Nephron (organoid): ENCODE results near the gene SND1.

ENCODE experiments used
- H3K27ac Mint-ChIP-seq, 3 experiments: 2 replicates each; pipeline ENCODE4 v1.8.0; 2020; ENCODE audit warnings: mixed read lengths in 3 of 3, mild to moderate bottlenecking in 2 of 3, moderate library complexity in 1 of 3
- H3K27me3 Mint-ChIP-seq: 2 replicates; pipeline ENCODE4 v1.8.0; 2021; ENCODE audit warnings: low read depth, mild to moderate bottlenecking, moderate library complexity, mixed read lengths
- H3K36me3 Mint-ChIP-seq: 2 replicates; pipeline ENCODE4 v1.8.0; 2020; ENCODE audit warnings: low read depth, mixed read lengths
- H3K4me1 Mint-ChIP-seq: 2 replicates; pipeline ENCODE4 v1.8.0; 2020; ENCODE audit warnings: mixed read lengths
- H3K4me3 Mint-ChIP-seq, 3 experiments: 2 replicates each; pipeline ENCODE4 v1.8.0; 2020; ENCODE audit warnings: mild to moderate bottlenecking in 3 of 3, mixed read lengths in 3 of 3, moderate library complexity in 2 of 3
- H3K9me3 Mint-ChIP-seq: 2 replicates; pipeline ENCODE4 v1.8.0; 2020; ENCODE audit warnings: mixed read lengths
- TF ChIP-seq, protein P1 (sequence below), 3 experiments: fragments of 200-600 bp; sonication (generic); IDR thresholded peaks; one replicate each; pipeline ENCODE4 v1.5.0; 2021; ENCODE audit warnings: antibody characterized with exemption in 3 of 3; ENCODE audit not compliant: unreplicated experiment in 3 of 3

The SND1 gene

DNA sequence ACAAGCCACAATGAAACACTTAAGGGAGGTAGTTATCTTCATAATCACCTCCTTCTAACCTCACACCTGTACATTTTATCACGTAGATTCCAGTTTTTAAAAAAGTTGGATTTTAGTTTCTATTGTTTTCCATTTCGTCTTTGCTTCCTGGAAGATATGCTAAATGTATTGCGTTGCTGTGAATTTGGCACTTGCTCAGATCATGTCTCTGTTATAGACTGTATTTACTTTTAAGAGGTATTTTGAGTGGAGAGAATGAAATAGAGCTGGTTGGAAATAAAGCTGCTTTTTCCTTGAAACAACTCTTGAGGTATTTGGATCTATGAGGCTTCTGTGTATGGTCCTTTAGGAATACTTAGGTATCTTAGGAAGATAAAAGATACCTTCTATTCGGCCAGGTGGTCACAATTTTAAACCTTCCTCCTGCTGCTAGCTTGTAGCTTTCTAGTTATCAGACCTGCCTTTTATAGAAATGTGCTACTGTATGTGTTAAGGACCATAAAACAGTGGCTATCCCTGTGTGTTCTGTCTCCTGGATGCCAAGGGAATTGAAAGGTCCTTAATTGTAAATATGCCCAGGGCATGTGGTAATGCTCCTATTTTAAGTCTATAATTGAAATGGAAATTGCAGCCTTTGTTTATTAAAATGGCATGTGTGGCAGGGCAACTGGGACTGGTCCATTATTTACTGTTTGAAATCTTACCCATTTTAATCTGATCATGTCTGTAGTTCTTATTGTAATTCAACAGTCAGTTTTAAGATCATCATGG lies 147.7 kb downstream of the SND1 start:
- TF ChIP-seq, protein P1, sequence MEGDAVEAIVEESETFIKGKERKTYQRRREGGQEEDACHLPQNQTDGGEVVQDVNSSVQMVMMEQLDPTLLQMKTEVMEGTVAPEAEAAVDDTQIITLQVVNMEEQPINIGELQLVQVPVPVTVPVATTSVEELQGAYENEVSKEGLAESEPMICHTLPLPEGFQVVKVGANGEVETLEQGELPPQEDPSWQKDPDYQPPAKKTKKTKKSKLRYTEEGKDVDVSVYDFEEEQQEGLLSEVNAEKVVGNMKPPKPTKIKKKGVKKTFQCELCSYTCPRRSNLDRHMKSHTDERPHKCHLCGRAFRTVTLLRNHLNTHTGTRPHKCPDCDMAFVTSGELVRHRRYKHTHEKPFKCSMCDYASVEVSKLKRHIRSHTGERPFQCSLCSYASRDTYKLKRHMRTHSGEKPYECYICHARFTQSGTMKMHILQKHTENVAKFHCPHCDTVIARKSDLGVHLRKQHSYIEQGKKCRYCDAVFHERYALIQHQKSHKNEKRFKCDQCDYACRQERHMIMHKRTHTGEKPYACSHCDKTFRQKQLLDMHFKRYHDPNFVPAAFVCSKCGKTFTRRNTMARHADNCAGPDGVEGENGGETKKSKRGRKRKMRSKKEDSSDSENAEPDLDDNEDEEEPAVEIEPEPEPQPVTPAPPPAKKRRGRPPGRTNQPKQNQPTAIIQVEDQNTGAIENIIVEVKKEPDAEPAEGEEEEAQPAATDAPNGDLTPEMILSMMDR (IDR thresholded peaks at IDR 0.05; ENCODE audit: unreplicated experiment in 3 of 3) = no peak
- Mint-ChIP-seq H3K4me1 (peaks cover 35% of the 10 kb centered on the region), H3K36me3 (no peaks in the 10 kb centered on the region), H3K9me3 (no peaks in the 10 kb centered on the region), H3K27ac (no peak overlapping the region), H3K27me3 (no peaks in the 10 kb centered on the region), H3K4me3 (no peak overlapping the region)

DNA sequence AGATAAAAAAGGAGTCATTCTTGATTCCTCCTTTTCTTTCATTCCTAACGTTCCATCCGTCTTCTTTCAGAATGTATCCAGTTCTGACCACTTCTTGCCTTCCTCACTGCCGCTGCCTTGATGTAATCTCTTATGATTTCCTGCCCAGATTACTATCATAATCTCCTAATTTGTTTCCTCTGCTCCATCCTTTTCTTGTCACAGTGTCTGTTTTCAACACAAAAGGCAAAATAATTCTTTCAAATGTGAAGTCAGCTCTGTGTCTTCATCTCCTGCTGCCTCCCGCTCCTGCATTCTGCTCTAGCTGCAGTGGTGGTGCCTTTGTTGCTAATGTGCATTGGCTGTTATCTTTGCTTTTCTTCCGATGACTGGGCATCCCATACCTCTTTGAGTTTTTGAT lies 150.9 kb downstream of the SND1 start:
- Mint-ChIP-seq H3K9me3 (no peaks in the 10 kb centered on the region), H3K27ac (no peak overlapping the region), H3K27me3 (no peaks in the 10 kb centered on the region), H3K4me1 (peaks cover 41% of the 10 kb centered on the region), H3K36me3 (peaks cover 5% of the 10 kb centered on the region), H3K4me3 (no peak overlapping the region)
- TF ChIP-seq, protein P1 (IDR thresholded peaks at IDR 0.05; ENCODE audit: unreplicated experiment in 3 of 3) = no peak

DNA sequence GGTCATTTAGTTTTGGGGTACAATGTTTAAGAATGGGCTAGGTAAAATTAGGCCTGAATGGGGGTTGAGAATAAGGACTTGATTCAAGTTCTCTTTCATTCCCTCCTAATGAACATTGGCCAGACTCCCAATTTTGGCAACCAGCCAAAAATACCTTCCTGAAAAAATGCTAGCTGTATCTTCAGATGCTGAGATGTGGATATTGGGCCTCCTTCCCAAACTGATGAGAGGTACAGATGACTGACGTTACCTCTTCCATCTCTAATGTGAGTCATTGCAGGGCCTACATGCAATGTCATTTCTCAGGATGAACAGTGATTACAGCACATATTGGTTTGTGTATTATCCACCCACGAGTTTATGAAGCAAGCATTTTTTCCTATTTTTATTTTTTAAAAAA lies 151.6 kb downstream of the SND1 start:
- no peaks in the 10 kb centered on the region for H3K9me3 Mint-ChIP-seq
- TF ChIP-seq, protein P1 (IDR thresholded peaks at IDR 0.05; ENCODE audit: unreplicated experiment in 3 of 3) = no peak
- H3K27ac Mint-ChIP-seq = no peak overlapping the region
- peaks cover 6% of the 10 kb centered on the region for H3K36me3 Mint-ChIP-seq
- H3K27me3 Mint-ChIP-seq = no peaks in the 10 kb centered on the region
- H3K4me3 Mint-ChIP-seq = no peak overlapping the region
- peaks cover 34% of the 10 kb centered on the region for H3K4me1 Mint-ChIP-seq

DNA sequence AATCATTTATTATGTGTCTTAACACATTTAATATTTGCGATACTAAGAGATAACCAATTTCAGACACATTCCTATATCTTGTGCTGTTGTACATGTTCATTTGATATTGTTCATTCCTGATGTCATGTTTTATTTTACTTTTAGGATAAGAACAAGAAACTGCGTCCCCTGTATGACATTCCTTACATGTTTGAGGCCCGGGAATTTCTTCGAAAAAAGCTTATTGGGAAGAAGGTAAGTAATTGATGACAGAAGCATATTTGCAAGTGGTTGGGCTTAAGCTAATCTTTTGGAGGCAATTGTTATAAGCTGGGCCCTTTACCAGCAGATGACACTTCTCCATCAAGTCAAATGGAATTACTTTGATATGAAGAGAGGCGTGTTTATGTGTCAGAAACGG lies 155.3 kb downstream of the SND1 start:
- H3K9me3 Mint-ChIP-seq = no peaks in the 10 kb centered on the region
- H3K4me1 Mint-ChIP-seq = peaks cover 48% of the 10 kb centered on the region
- peaks cover 19% of the 10 kb centered on the region for H3K36me3 Mint-ChIP-seq
- H3K27ac Mint-ChIP-seq = no peak overlapping the region
- no peaks in the 10 kb centered on the region for H3K27me3 Mint-ChIP-seq
- no peak overlapping the region for H3K4me3 Mint-ChIP-seq
- TF ChIP-seq, protein P1 (IDR thresholded peaks at IDR 0.05; ENCODE audit: unreplicated experiment in 3 of 3) = no peak

DNA sequence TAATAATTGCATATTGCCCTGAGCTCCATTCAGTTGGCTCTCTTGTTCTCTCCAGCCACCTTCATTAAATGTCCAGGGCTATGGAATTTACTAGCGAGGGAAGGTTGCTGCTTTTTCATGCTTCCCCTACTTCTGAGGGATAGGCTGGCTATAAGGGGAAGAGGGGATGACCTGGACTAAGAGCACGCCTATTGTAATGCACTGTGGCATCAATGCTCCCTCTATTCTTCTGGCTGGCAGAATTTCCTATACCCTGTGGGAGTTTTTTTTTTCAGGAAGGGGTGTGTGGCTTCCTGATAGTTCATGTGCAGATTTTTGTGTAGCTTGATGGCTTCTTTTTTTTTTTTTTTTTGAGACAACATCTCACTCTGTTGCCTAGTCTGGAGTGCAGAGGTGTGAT lies 155.8 kb downstream of the SND1 start:
- Mint-ChIP-seq H3K27ac (no peak overlapping the region), H3K27me3 (no peaks in the 10 kb centered on the region), H3K36me3 (peaks cover 19% of the 10 kb centered on the region), H3K9me3 (no peaks in the 10 kb centered on the region), H3K4me3 (no peak overlapping the region), H3K4me1 (peaks cover 53% of the 10 kb centered on the region)
- TF ChIP-seq, protein P1 (IDR thresholded peaks at IDR 0.05; ENCODE audit: unreplicated experiment in 3 of 3) = no peak

DNA sequence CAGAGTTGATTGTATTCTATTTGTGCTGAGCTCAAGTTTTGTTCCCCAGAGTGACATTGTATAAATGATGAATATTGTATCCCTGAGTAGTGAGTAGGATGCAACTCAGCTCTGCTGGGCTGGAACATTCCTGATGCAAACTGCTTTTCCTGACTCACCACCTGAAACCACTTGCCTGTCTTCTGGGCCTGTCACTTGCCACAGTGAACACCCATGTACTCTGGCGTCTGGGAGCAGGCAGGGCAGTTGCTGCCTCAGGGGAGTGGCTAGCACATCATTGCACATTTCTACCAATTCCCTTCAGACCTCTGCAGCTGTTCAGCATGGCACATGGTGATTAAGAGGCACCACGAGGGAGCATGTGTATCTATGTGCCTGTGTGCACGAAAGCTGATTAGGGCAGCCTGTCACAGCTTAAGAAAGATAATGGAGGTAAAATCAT lies 157.3 kb downstream of the SND1 start:
- Mint-ChIP-seq H3K27ac (peak overlapping the region in 2 of 3 experiments; percentile 34 to 62), H3K36me3 (peaks cover 19% of the 10 kb centered on the region), H3K9me3 (no peaks in the 10 kb centered on the region), H3K27me3 (no peaks in the 10 kb centered on the region), H3K4me1 (peaks cover 65% of the 10 kb centered on the region), H3K4me3 (no peak overlapping the region)
- TF ChIP-seq, protein P1 (IDR thresholded peaks at IDR 0.05; ENCODE audit: unreplicated experiment in 3 of 3) = no peak
